HepG2 (cell line): ENCODE data around the gene DMKN. TPM values are rescaled to one million over a fixed set of nuclear protein-coding genes. Genes with fewer than 3 reads are reported as not detected.

Source experiments
- ATAC-seq: fragments of 200-7000 bp; cut with Tn5 transposase; 3 replicates; pipeline ENCODE4 v1.9.1; 2020; ENCODE audit warnings: mild to moderate bottlenecking, moderate library complexity
- BruUV-seq: library from RNA; stranded (reverse); fragments of 400-500 nt; replicated peaks from 2 replicates; lab custom pipeline; 2021; lab: Mats Ljungman, UMichigan
- CTCF ChIA-PET: fragments of 300-600 bp; formaldehyde crosslinking; extraction: SDS; loops from one replicate; lab custom pipeline; 2021; ENCODE audit warnings: low total read pairs, inconsistent platforms, low intra/inter-chr PET ratio; lab: Yijun Ruan, JAX
- POLR2A ChIA-PET: fragments of 350-600 bp; sonication (Branson Sonifier 250); formaldehyde crosslinking; loops from one replicate; lab custom pipeline; 2020; ENCODE audit warnings: antibody characterized with exemption, inconsistent platforms; lab: Yijun Ruan, JAX
- DNase-seq: peaks from one replicate; pipeline ENCODE4 v3.0.0-alpha.2; 2015; ENCODE audit warnings: low spot score
- FAIRE-seq: peaks from 3 replicates; lab custom pipeline; 2011; peaks lifted over from hg19 to GRCh38; lab: Jason Lieb, UNC
- H2AFZ ChIP-seq: one replicate; pipeline ENCODE4 v1.6.1; 2011; ENCODE audit warnings: low read length, inconsistent platforms
- H3K27ac ChIP-seq: fragments of 300-600 bp; 3 replicates; pipeline ENCODE4 v1.8.0; 2011; ENCODE audit warnings: mixed run types, mild to moderate bottlenecking, mixed read lengths, low read length, inconsistent platforms; ENCODE audit not compliant: insufficient read depth; ENCODE audit errors: extremely low read length
- H3K27me3 ChIP-seq, 2 experiments: fragments of 200-600 bp in 1 of 2; 2 replicates in 1 of 2; 3 replicates in 1 of 2; pipeline versions ENCODE4 v1.6.0 to v1.8.0; 2011; ENCODE audit warnings: low read length in 2 of 2, mild to moderate bottlenecking in 2 of 2, moderate library complexity in 2 of 2, inconsistent platforms in 1 of 2; ENCODE audit not compliant: insufficient read depth in 2 of 2, control insufficient read depth in 1 of 2
- H3K36me3 ChIP-seq, 2 experiments: fragments of 200-600 bp in 1 of 2; replicated peaks in 1 of 2; 2 replicates in 1 of 2; 3 replicates in 1 of 2; pipeline versions ENCODE4 v1.5.1 to v1.8.0; 2011; ENCODE audit warnings: low read length in 2 of 2, inconsistent platforms in 1 of 2; ENCODE audit not compliant: insufficient read depth in 2 of 2, control insufficient read depth in 1 of 2
- H3K4me1 ChIP-seq: 2 replicates; pipeline ENCODE4 v1.5.1; 2012; ENCODE audit warnings: low read length, inconsistent platforms; ENCODE audit not compliant: insufficient read depth
- H3K4me2 ChIP-seq: 2 replicates; pipeline ENCODE4 v1.6.0; 2011; ENCODE audit warnings: low read depth, low read length, inconsistent platforms
- H3K4me3 ChIP-seq, 3 experiments: fragments of 200-600 bp in 1 of 3; sonication (generic), shearing (Covaris generic) in 1 of 3; replicated peaks in 1 of 3; 2 replicates each; pipeline ENCODE4 v1.5.1; 2011 to 2016; ENCODE audit warnings: low read length in 3 of 3, inconsistent platforms in 2 of 3, low read depth in 2 of 3, mild to moderate bottlenecking in 2 of 3, control low read depth in 1 of 3, mixed read lengths in 1 of 3; ENCODE audit not compliant: insufficient read depth in 1 of 3
- H3K79me2 ChIP-seq: one replicate; pipeline ENCODE4 v1.6.1; 2011; ENCODE audit warnings: low read length, inconsistent platforms; ENCODE audit not compliant: insufficient read depth
- H3K9ac ChIP-seq: 2 replicates; pipeline ENCODE4 v1.6.0; 2011; ENCODE audit warnings: mild to moderate bottlenecking, low read depth, low read length, inconsistent platforms; ENCODE audit not compliant: insufficient read depth
- H3K9me3 ChIP-seq: 2 replicates; pipeline ENCODE4 v1.5.1; 2012; ENCODE audit warnings: mild to moderate bottlenecking, low read length
- H4K20me1 ChIP-seq: 2 replicates; pipeline ENCODE4 v1.6.0; 2011; ENCODE audit warnings: inconsistent platforms, mild to moderate bottlenecking, low read length, moderate library complexity; ENCODE audit not compliant: insufficient read depth
- AGO2 ChIP-seq: fragments of 200-400 bp; formaldehyde crosslinking; optimal IDR thresholded peaks from 2 replicates; pipeline ENCODE3; 2017; ENCODE audit warnings: mild to moderate bottlenecking, low read depth, low read length, moderate library complexity
- JUND ChIP-seq: sonication (generic); formaldehyde crosslinking; IDR thresholded peaks from 2 replicates; pipeline ENCODE4 v1.8.0; 2022; ENCODE audit warnings: mild to moderate bottlenecking, missing genetic modification reagents
- MAFF ChIP-seq: IDR thresholded peaks from 2 replicates; pipeline ENCODE4 v1.6.1; 2011; ENCODE audit warnings: low read depth, low read length, improper control_type of control experiment
- MTF2 ChIP-seq: sonication (generic); formaldehyde crosslinking; IDR thresholded peaks from 2 replicates; pipeline ENCODE4 v1.5.0; 2020; ENCODE audit warnings: missing genetic modification reagents, borderline replicate concordance
- RBFOX2 ChIP-seq: fragments of 200-400 bp; formaldehyde crosslinking; IDR thresholded peaks from 2 replicates; pipeline ENCODE4 v1.6.1; 2017; ENCODE audit warnings: low read depth, mild to moderate bottlenecking, low read length
- SMYD3 ChIP-seq: sonication (generic); formaldehyde crosslinking; IDR thresholded peaks from 2 replicates; pipeline ENCODE4 v1.8.1; 2023; ENCODE audit warnings: mild to moderate bottlenecking, missing genetic modification reagents
- ZKSCAN1 ChIP-seq: fragments of 150-350 bp; IDR thresholded peaks from 2 replicates; pipeline ENCODE4 v1.6.1; 2014; ENCODE audit warnings: low read length
- ZSCAN25 ChIP-seq: sonication (generic); formaldehyde crosslinking; IDR thresholded peaks from 2 replicates; pipeline ENCODE4 v1.8.0; 2022; ENCODE audit warnings: mild to moderate bottlenecking, missing genetic modification reagents
- WGBS: methylation state at CpG from one replicate; pipeline ENCODE4 v1.1.6; 2017; ENCODE audit warnings: low lambda C conversion rate; 5-methylcytosine and 5-hydroxymethylcytosine counted together
- in situ Hi-C: cut with HindIII; loops from 2 replicates; pipeline ENCODE4 v1.10.0; 2017; ENCODE audit warnings: low pct_unique_long_range_greater_than_20kb; ENCODE audit not compliant: extremely low pct_ligation_motif_present
- intact Hi-C: fragments of 100-400 bp; cut with micrococcal nuclease; formaldehyde crosslinking; loops from one replicate; pipeline ENCODE4 v1.10.0; 2022; ENCODE audit not compliant: unreplicated experiment
- polyA plus RNA-seq, 8 experiments: library from polyadenylated mRNA; depleted of rRNA in 3 of 8; stranded (reverse) in 7 of 8; unstranded in 1 of 8; fragments of >200 nt; fragmentation: Illumina TruSeq in 4 of 8; extraction: Trizol in 4 of 8; gene quantifications; 2 replicates each; pipeline versions ENCODE4 v1.2.1 to v1.2.3, GENCODE V29; 2011 to 2016; ENCODE audit warnings: low read depth in 4 of 8, missing spikeins in 1 of 8, mixed read lengths in 1 of 8; ENCODE audit not compliant: insufficient read depth in 1 of 8
- total RNA-seq, 5 experiments: library from RNA; depleted of rRNA; stranded (reverse); fragments of >200 nt; fragmentation: Illumina TruSeq; extraction: Trizol; gene quantifications; 2 replicates each; pipeline ENCODE4 v1.2.3, GENCODE V29; 2016; ENCODE audit warnings: low read depth in 1 of 5
- TF ChIP-seq, protein P1 (sequence below): sonication (generic); formaldehyde crosslinking; IDR thresholded peaks from 2 replicates; pipeline ENCODE4 v1.5.0; 2020; ENCODE audit warnings: mild to moderate bottlenecking, missing genetic modification reagents, moderate library complexity
- TF ChIP-seq, protein P2 (sequence below): sonication (generic); formaldehyde crosslinking; IDR thresholded peaks from 2 replicates; pipeline ENCODE4 v1.4.0; 2020; ENCODE audit warnings: missing genetic modification reagents
- TF ChIP-seq, protein P3 (sequence below): sonication (generic); formaldehyde crosslinking; IDR thresholded peaks from 2 replicates; pipeline ENCODE4 v1.4.0; 2020; ENCODE audit warnings: missing genetic modification reagents

The DMKN gene
- total and polyA plus RNA-seq, 2 of the 13 experiments (the other 11 are each of a cell fraction or from before 2014, with no cell fraction given) = 50.8 to 57.1 TPM

DNA sequence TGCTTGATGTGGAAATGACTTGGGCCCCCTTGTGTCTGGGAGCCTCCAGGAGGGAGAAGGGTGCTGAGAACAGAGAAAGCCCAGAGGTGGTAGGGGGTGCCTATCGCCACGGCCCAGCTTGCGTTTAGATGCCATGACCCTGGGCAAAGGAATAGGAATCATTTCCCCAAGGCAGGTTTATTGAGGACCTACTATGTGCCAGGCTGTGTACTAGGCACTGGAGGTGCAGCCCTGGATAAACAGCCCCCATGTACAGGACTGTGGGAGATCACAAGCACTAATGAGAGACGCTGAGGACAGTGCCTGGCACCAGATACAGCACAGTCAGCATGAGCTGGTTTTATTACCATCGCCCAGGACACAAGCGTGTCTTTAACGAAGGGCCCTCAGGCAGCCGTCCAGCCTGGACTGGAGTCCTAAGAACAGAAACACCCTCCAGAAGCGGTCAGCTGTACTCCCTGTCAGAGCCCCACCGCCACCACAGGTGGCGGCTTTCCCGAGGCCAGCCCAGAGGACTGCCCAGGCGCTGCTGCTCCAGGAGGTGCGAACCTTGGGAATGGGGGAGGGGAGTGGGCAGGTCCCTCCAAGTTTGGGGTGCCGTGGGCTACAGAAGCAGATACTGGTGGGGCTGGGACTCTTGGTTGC is 36.6 kb upstream of the DMKN start:
- Histone ChIP-seq H3K9me3 (no peaks in the 10 kb centered on the region), H2AFZ (no peak overlapping the region), H3K4me1 (peaks cover 47% of the 10 kb centered on the region), H3K79me2 (peaks cover 11% of the 10 kb centered on the region), H3K27ac (no peak overlapping the region)
- POLR2A ChIA-PET = no interaction called here
- BruUV-seq = no TSS peak
- no peak for FAIRE-seq
- WGBS = 91% methylated on average over 5 of the region's 15 CpGs
- DNase-seq = no peak
- no peak for ATAC-seq
- TF ChIP-seq AGO2 (peak; percentile 63), SMYD3 (no peak), MTF2 (CRISPR knock-in tag) (no peak), MAFF (peak; percentile 0; the same call in 1 of the 2 replicates), RBFOX2 (0 out of 2 replicates have a peak, but pooled peaks have one; percentile 8), JUND (CRISPR knock-in tag) (no peak), ZKSCAN1 (peak; percentile 86), ZSCAN25 (CRISPR knock-in tag) (no peak)
- TF ChIP-seq, protein P1, sequence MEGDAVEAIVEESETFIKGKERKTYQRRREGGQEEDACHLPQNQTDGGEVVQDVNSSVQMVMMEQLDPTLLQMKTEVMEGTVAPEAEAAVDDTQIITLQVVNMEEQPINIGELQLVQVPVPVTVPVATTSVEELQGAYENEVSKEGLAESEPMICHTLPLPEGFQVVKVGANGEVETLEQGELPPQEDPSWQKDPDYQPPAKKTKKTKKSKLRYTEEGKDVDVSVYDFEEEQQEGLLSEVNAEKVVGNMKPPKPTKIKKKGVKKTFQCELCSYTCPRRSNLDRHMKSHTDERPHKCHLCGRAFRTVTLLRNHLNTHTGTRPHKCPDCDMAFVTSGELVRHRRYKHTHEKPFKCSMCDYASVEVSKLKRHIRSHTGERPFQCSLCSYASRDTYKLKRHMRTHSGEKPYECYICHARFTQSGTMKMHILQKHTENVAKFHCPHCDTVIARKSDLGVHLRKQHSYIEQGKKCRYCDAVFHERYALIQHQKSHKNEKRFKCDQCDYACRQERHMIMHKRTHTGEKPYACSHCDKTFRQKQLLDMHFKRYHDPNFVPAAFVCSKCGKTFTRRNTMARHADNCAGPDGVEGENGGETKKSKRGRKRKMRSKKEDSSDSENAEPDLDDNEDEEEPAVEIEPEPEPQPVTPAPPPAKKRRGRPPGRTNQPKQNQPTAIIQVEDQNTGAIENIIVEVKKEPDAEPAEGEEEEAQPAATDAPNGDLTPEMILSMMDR (CRISPR knock-in tag) = 0 out of 2 replicates have a peak, but pooled peaks have one; percentile 2
- TF ChIP-seq, protein P2, sequence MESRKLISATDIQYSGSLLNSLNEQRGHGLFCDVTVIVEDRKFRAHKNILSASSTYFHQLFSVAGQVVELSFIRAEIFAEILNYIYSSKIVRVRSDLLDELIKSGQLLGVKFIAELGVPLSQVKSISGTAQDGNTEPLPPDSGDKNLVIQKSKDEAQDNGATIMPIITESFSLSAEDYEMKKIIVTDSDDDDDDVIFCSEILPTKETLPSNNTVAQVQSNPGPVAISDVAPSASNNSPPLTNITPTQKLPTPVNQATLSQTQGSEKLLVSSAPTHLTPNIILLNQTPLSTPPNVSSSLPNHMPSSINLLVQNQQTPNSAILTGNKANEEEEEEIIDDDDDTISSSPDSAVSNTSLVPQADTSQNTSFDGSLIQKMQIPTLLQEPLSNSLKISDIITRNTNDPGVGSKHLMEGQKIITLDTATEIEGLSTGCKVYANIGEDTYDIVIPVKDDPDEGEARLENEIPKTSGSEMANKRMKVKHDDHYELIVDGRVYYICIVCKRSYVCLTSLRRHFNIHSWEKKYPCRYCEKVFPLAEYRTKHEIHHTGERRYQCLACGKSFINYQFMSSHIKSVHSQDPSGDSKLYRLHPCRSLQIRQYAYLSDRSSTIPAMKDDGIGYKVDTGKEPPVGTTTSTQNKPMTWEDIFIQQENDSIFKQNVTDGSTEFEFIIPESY (CRISPR knock-in tag) = peak; percentile 92
- TF ChIP-seq, protein P3, sequence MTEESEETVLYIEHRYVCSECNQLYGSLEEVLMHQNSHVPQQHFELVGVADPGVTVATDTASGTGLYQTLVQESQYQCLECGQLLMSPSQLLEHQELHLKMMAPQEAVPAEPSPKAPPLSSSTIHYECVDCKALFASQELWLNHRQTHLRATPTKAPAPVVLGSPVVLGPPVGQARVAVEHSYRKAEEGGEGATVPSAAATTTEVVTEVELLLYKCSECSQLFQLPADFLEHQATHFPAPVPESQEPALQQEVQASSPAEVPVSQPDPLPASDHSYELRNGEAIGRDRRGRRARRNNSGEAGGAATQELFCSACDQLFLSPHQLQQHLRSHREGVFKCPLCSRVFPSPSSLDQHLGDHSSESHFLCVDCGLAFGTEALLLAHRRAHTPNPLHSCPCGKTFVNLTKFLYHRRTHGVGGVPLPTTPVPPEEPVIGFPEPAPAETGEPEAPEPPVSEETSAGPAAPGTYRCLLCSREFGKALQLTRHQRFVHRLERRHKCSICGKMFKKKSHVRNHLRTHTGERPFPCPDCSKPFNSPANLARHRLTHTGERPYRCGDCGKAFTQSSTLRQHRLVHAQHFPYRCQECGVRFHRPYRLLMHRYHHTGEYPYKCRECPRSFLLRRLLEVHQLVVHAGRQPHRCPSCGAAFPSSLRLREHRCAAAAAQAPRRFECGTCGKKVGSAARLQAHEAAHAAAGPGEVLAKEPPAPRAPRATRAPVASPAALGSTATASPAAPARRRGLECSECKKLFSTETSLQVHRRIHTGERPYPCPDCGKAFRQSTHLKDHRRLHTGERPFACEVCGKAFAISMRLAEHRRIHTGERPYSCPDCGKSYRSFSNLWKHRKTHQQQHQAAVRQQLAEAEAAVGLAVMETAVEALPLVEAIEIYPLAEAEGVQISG (CRISPR knock-in tag) = no peak
- TF ChIP-seq, all 625 proteins: peak for 6
- in situ Hi-C loops (loop anchor here (5.0 kb wide), 2 partner anchors 92 to 167 kb away; partner anchors contain the start of genes ETV2 and KMT2B), intact Hi-C loops (loop anchor here (1.0 to 10.0 kb wide), 3 partner anchors 65 to 167 kb away; partner anchors contain the start of genes COX6B1, ETV2 and HAUS5)
- peaks cover 0 to 3% of the 10 kb centered on the region in 2 experiments; a peak in 3 of 5 replicates for H3K36me3 ChIP-seq
- peaks cover 0 to 11% of the 10 kb centered on the region in 2 experiments; a peak in 1 of 5 replicates for H3K27me3 ChIP-seq
- no peak overlapping the region for H3K9ac ChIP-seq
- H3K4me3 ChIP-seq = no peak overlapping the region
- CTCF ChIA-PET = interaction anchor here (1.2 to 2.7 kb wide), 3 partner anchors 40 to 167 kb away, joined by 5 to 14 read pairs (median 8); no protein-coding TSS in a partner anchor
- H4K20me1 ChIP-seq = no peaks in the 10 kb centered on the region
- no peak overlapping the region for H3K4me2 ChIP-seq
